Glomerular visceral epithelial cell (primary cell): ENCODE measurements around the gene TKTL1.
"Not testable (repeated sequence)": the region's sequence is repeated elsewhere in the genome, so short reads cannot be mapped to it uniquely, and the experiment has no call there.

Source experiments
- DNase-seq: peaks from one replicate; pipeline ENCODE4 v3.0.0-alpha.2; 2016; ENCODE audit errors: extremely low spot score

The TKTL1 gene

DNA sequence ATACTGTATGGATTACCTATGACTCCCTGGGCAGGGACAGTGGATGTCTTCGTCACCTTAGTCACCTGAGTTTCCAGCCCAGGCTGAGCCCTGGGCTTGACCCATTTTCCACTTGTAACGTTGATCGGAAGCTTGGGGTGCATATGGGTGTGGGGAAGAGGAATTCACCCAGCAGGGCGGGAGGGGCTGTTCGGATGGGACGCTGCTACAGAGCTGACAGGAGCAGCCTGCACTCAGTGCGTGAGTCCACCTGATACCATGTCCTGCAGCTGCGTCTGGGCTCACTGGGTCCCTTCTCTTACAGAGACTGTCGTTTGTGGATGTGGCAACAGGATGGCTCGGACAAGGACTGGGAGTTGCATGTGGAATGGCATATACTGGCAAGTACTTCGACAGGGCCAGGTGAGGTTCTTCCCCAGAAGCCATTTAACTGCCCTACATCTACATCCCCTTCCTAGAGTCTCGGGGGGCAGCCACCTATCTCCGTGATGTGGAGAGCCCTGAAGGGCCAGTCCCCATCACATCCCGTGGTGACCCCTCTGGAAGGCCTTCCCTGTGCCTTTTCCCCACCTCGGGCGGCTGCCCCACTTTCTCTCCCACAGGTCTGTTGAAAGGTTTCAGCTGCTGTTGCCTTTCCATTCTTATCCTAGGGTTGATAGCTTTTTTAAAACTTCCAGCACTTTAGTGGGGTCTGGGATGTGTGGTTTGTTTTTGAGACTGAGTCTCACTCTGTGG, 13.6 kb downstream of the TKTL1 start:
- DNase-seq: no peak

DNA sequence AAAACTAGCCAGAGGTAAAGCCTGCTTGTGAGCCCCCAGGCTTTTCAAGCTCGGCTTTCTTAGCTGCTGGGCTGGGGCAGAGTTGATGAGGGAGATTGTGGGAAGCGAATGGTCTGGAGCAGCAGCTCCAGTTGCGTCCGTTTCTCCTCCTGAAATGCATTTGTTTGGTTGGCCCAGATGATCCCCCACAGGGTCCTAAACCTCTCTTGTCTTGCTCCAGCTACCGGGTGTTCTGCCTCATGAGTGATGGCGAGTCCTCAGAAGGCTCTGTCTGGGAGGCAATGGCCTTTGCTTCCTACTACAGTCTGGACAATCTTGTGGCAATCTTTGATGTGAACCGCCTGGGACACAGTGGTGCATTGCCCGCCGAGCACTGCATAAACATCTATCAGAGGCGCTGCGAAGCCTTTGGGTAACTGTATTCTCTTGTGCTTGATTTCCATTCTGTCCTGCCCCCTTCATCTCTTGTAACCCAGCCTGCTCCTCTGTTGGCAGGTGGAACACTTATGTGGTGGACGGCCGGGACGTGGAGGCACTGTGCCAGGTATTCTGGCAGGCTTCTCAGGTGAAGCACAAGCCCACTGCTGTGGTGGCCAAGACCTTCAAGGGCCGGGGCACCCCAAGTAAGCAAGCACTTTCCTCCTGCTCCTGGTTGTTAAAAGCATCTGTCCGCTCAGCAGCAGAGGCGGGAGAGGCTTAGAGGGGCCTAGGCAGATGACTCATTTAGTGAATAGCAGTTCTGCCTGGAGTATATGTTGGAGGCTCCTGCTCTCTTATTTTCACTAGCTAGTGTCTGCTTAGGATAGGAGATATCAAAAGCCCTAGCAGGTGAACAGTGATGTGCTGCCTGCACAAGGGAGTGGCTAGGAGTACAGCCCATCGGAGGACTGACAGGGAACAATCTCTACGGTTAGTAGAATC, 15.3 kb downstream of the TKTL1 start:
- DNase-seq: no peak

DNA sequence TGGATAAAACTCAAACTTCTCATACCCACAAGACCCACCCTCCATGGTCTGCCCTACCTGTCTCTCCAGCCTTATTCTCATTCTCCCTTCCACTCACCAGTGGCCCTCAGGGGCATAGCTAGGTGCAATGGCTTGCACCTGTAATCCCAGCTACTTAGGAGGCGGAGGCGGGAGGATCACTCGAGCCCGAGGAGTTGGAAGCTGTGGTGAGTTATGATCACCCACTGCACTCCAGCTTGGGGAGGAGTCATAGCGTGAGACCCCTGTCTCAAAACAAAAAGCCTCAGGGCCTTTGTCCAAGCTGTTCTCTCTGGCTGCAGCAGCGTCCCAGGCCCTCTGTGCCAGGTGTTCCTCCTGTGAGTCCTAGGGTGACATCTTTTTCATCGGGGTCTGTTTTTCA, 16.5 kb downstream of the TKTL1 start:
- DNase-seq: no peak

DNA sequence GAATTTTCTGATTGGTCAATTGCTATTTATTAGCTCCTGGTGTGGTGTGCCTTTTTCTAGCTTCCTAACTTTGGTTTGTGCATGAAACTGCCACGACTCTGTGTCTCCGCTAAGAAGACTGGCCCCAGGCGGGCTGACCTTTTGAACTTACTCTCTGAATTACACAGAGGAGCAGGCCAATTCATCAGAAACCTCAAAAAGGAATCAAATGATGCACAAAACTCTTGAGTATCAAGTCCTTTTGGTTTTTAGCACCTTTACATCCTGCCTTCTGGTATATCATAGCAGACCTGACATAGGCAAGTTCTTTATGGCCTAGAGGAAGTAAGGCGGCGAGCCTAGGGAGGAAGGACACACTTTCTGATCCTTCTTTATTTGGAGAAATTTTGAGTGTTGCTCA, 17.6 kb downstream of the TKTL1 start:
- DNase-seq: no peak

DNA sequence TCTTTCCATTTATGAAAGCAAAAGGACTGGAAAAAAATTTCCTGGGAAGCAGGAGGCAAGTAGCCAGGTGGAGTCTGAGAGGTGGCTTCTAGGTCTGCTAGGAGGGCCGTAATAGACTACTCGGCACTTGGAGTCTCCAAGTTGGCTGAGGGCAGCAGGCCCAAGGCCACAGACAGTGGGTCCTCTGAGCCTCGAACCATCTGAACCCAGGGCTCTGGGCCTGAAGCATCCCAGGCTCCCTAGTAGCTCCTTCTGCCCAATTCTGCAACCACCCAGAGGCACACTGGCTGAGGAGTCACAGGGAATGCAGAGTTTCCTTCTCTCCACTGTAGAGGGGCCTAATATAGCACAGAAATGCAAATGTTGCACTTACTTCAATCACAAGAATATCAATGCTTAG, 19.8 kb downstream of the TKTL1 start:
- no peak for DNase-seq

DNA sequence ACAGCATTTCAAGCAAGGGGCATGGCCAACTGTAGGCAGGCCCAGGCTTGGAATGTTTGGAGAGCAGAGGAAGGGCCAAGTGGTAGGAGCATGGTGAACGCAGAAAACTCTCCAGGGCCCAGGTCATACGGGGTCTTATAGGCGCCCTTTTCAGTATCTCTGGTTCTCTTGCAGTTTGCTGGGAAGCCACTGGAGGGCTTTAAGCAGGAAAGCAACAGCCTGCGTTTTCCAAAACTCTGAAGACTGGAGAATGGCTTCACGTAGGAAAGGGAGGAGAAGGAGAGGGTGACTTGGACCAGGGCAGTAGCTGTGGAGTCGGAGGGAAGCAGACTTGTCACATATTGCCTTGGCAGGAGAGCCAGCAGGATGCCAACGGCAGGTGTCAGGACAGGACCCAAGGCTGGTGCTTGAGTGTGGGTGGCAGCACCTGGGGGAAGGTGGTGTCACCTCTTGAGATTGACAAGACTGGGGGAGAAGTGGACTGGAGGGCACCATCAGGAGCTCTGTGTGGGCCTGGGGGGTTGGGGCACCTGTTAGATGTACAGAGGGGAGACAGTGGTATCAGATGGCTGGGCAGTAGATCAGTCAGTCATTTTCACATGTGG, 21.9 kb downstream of the TKTL1 start:
- peak; percentile 8 for DNase-seq

DNA sequence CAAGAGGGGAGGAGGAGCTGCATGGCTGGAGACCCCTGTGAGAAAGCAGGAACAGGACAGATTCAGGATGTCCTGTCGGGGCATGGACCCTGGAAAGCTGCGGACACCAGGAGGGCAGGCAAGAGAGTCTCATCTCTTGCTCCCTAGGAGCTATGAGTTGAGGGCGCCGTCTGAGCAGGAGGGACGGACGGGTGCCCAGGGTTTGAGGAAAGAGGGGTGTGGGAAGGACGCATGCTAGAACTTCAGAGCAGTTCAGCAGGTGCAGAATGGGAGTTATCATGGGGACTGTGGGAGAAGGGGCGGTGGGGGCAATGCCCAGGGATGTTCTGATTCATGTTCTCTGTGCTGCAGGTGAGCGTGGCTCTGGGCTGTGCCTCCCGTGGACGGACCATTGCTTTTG, 24.8 kb downstream of the TKTL1 start:
- DNase-seq: no peak

- no peak for DNase-seq
Measured at GRCh38 chrX:154321152-154321551, 25.6 kb downstream of the TKTL1 start.

DNA sequence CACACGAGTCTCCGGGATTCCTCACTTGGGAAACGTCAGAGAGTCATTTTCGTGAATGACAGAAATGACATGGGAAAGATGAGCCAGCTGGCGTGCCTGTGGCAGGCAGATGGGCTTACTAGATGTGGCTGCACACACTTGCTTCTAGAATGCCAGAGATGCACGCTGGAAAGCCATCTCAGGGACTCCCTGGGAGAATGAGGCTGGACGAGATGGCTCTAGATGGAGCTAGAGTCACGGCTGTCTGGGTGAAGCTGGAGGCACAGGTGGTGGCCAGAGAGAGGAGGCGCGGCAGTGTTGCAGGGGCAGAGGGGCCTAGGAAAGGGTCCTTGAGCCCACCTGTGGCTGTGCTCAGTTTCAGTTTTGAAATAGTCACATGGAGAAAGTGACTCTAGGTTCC, 26.0 kb downstream of the TKTL1 start:
- no peak for DNase-seq

DNA sequence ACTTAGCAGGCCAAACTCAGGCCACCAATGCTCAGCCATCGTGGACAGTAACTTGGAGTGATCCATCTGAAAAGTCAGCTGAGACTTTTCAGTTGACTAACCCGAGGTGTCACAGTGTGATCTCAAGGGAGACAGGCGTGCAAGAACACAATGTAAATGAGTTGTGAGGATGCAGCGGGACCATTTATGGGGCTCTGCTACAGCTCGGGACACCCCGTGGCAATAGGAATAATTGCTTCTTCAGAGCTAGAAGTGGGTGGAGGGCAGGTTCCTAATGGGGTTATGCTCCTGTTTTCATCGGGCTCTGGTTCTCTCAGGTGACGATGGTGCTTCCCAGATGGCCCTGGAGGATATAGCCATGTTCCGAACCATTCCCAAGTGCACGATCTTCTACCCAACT, 27.3 kb downstream of the TKTL1 start:
- DNase-seq: no peak

GRCh38 chrX:154323537-154323936, 27.9 kb downstream of the TKTL1 start:
- no peak for DNase-seq

DNA sequence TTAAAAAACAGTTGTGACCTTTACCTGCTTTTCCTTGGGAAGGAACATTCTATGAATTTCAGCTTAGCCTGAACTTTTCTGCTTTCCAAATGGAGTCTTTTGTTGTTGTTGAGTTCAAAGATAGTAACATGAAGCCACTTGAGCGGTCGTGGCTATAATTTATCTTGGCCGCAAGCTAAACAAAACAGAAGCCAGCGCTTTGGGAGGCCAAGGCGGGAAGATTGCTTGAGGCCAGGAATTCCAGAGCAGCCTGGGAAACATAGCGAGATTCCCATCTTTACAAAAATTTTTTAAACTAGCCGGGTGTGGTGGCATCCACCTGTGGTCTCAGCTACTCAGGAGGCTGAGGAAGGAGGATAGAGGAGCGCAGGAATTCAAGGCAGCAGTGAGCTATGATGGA, 29.9 kb downstream of the TKTL1 start:
- DNase-seq: peak; percentile 36

DNA sequence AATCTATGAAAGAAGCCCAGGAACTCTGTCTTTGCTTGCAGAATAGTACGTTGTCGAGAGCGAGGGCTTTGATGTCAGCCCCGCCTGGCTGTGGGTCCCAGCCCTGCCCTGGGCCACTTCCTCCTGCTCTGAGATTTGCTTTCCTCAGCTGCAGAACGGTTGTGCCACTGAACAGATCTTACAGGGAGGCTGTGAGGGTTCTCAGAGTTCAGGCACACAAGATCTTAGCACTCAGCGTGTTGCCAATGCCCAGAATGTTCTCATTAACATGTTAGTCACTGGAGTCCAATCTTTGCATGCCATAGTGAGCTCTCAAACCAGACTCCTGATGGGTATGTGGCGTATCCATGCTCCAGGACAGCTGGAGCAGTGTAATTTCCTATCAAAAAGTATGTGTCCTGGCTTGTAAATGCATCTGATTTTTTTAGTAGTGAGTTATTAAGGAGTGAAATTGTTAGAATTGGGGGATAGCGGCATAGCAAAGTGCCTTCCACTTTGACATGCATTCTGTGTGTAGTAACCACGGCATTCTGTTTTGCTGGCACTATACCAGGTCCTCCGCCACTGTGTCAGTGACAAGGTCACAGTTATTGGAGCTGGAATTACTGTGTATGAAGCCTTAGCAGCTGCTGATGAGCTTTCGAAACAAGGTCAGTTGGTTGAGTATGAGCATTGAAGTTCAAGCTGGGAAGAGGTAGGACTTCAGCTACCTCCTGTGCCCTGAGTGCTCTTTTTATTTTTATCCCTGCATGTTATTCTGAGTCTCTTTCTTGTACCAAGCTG, 31.6 kb downstream of the TKTL1 start:
- no peak for DNase-seq

DNA sequence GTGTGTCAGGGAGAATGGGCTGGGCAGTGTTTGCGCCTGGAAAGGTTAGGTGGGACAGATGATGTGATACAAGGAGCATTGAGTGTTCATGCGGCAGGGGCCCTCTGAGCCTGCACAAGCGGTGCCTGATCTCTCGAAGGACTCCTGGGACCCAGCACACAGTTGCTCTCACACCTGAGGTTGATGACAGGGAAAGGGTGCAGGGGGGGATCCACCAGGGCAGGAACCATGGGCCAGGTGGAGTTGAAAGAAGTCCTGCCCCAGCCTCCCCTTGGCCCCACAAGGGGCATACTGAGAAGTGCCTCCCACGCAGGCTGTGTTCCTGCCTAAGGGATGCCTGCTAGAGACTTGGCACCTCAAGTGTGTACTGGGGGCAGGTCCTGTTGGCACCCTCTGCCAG, 33.1 kb downstream of the TKTL1 start:
- DNase-seq: no peak

DNA sequence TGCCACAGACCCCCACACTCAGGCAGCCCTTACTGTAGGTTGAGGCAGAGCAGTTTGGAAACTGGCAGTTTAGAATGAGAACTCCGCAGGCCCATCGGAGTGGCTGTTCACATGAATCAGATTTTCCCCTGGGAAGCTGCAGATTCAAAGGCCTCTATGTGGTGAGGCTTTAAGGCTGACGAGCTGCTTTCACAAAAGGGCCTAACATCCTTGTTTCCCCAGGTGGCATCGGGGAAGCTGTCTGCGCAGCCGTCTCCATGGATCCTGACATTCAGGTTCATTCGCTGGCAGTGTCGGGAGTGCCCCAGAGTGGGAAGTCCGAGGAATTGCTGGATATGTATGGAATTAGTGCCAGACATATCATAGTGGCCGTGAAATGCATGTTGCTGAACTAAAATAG, 33.7 kb downstream of the TKTL1 start:
- no peak for DNase-seq

- no peak for DNase-seq
Measured at GRCh38 chrX:154332561-154332960, 37.0 kb downstream of the TKTL1 start.

- no peak for DNase-seq
Measured at GRCh38 chrX:154333116-154333515, 37.5 kb downstream of the TKTL1 start.

GRCh38 chrX:154333837-154334271, 38.3 kb downstream of the TKTL1 start:
- DNase-seq: no peak

- DNase-seq: no peak
Measured at GRCh38 chrX:154334496-154334895, 38.9 kb downstream of the TKTL1 start.

GRCh38 chrX:154341399-154342298, 46.1 kb downstream of the TKTL1 start:
- DNase-seq: not testable (repeated sequence)

DNA sequence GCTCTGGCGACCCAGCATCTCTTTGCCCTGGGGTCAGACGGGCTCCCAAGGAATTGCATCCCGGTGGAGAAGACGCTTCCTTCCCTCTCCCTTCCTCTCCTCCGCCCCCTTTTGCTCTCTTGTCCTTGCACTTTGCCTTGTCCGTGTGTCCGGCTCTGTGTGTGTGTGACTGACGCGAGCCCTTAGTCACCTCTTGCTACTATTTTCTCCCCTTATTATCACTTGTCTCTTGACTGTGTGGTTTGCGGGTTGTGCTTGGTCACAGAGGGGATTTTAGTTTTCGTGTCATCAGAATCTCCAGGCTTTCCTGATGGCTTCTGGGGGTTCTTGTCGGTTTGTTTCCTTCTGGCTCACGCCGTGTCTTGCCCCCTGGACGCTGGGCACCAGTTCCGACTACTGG, 47.5 kb downstream of the TKTL1 start:
- not testable (repeated sequence) for DNase-seq
